HL-60/S4 treated with phorbol 12-myristate 13-acetate at 8.2 ng/mL for 4 days and 3 days (cell line): ENCODE data around the gene LIF.
"Not testable (repeated sequence)": the region's sequence is repeated elsewhere in the genome, so short reads cannot be mapped to it uniquely, and the experiment has no call there.

ENCODE experiments used
- in situ Hi-C: fragments of 300-500 bp; cut with MboI; formaldehyde crosslinking; loops from 2 replicates; pipeline ENCODE4 v1.15.0; 2022; ENCODE audit warnings: low sequenced_read_pairs

Gene LIF

DNA sequence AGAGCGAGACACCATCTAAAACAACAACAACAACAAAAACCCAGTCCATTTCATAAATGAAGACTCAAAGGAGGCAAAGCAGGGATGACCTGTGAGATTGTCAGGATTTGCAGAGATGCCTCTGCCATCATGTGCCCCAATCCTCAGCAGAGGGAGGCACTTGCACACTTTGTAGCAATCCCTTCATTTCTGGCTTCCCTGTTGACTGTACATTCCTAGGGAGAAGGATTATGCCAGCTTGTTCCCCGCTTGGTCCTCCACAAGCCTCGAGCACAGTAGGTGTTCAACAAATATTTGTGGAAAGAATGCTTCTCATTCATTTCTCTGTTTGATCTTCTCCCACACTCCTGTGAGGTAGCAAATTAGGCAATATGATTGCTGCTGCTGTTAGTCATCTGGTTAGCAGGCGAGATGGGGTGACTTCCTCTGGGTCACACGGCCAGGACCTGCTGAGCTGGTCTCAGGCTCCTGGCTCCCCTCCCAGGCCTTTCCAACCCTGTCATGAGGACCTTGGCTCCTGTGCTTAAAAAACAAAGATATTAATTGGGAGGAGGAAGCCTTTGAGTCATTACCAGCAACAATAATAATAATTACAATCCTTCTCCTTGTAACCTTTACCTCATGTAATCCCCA lies 34.1 kb downstream of the LIF start:
- in situ Hi-C loops, result no loop called here

DNA sequence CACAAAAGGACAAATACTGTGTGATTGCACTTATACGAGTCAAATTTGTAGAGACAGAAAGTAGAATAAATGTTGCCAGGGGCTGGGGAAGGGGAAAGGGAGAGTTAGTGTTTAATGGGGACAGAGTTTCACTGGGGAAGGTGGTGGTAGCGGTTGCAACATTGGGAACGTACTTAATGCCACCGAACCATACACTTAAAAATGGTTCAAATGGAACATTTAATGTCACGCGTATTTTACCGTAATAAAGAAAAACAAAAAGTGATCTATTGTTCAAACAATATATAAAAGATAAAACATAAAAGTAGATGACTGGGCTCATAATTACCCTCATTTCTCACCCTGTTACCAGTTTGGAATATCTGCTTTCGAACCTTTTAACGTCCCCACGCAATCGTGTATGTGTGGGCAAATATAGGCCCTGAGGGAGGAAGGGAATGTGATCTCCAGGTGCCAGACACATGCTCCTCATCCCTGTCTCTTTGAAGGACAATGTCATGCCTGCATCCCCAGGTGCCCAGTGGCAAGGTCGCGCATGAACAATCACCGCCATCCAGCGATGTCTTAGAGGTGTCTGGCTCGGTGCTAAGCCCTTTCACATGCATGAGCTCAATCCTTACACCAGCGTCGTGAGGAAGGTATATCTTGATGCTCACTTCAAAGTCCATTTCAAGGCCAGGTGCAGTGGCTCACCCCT lies 35.3 kb downstream of the LIF start:
- in situ Hi-C loops, result no loop called here

DNA sequence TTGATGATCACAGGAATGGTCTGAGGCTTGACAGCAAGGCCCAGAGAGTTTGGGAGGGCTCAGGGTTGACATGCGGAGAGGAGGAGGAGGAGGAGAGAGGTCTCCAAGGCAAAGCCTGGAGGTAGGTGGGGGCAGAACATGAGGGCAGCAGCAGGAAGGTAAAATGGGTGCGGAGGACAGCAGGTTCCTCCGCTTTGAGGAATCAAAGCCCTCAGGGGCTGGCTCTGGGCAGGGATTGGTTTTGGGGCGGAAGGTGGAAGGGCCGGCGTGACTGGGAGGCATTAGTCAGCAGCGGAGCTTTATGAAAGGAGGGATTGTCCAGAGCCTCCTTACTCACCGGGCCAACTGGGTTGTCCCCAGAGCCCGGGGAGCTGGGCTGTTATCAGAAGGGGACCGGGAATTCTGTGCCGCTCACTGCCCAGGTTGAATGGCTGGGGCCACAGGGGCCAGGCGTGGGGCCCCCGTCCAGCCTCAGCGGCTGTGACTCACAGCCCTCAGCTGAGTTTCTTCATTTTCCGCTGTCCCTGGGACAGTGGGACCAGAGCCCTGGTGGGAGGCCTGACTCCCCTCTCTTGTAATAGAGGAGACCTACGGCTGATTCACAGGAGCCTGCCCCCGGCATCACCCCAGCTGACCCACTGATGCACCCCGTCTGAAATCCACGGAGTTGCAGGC lies 36.2 kb downstream of the LIF start:
- in situ Hi-C loops, result no loop called here

GRCh38 chr22:30209642-30210041 lies 36.9 kb downstream of the LIF start:
- in situ Hi-C loops, result no loop called here

DNA sequence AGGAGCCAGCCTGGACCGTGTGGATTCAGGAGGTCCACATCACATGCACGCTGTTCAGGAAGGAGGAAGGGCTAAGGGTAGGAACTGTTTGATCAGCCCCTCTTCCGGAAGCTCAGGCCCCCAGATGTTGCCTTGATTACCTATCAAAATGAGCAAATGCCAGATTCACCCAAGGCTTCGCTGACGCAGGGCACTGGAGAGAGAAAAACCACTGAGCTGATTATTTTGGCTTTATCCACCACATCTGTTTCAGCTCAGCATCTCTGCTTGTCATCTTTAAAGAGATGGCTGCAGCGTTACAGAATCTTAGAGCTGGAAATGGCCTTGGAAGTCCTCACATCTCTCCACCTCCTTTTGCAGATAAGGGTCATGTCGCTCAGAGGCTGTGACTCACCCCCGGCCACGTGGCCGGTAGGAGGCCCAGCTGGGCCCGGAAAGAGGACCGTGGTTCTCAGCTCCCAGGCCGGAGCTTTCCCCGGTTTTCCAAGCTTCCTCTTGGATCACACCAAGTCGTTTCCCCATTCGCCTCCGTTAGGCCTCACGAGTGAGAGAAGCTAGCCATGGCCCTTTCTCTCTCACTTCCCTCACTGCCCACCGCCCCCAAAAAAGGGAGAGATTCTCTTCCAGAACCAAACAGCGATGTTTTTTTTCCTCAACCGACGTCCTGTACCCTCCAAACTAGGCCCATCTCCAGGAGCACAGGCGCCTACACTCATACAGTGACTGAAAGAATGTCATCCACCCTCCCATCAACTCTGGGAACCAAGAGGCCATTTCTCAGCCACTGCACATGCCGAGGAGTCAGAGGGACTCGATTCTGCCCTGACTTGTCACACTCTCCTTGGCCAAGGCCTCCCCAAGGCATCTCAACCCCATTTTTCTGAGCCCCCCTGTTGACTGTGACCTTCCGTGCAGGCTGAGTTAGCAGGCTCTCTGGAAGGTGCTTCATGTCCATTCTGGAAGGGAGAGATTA lies 37.6 kb downstream of the LIF start:
- in situ Hi-C loops, result no loop called here

DNA sequence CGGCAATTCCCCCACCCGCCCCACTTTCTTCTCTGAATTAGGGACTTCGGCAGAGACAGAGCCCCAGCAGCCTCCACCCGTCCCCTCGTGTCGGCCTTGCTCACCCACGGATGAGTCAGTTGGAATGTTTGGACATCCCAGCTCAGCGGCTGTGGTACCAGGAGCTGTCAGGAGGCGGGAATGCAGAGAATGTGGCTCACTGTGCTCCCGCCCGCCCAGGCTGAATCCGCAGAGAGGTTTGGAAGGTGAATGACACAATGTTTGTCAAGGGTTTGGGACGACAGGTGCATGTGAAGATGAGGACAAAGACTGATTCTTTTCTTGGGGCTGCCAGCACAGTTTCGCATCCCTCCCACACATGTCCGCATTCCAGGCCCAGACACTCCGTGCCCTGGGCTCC lies 39.6 kb downstream of the LIF start:
- in situ Hi-C loops, result no loop called here

DNA sequence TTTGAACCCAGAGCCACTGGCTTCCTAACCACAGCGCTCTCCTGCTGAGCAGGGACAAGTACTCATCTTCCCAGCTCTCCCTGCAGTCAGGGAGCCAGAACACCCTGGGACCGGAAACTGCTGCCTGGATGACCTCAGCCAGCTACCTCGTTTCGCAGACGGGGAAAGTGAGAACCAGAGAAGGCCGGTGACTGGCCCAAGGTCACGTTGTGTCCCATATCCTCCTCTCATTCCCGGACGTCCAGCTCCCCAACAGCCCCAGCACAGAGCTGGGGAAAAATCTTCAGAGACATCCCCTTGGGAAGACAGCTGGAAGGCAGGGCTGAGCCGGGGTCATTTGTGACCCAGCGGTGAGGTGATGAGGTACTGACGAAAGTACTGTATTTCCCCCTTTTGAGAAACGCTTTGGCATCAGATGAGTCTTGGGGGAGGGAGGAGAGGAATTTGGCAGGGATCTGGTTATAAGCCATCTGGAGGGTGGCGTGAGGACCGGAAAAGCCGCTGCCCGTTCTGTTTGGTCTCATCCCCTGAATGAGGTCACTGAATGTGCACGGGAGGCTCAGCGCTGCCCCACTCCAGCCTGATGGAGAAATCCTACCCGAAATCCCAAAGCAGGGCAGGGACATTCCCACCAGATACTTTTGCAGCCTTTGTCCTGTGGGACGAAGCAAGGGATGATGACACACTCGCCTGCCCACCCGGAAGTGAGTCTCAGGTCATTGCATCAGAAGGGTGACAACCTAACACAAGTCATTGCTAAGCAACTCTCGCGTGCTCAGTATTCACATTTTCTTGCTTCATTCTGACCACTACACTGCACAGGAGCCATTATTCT lies 41.1 kb downstream of the LIF start:
- in situ Hi-C loops, result no loop called here

- in situ Hi-C loops, result no loop called here
Measured at GRCh38 chr22:30204742-30205111, 41.8 kb downstream of the LIF start.

DNA sequence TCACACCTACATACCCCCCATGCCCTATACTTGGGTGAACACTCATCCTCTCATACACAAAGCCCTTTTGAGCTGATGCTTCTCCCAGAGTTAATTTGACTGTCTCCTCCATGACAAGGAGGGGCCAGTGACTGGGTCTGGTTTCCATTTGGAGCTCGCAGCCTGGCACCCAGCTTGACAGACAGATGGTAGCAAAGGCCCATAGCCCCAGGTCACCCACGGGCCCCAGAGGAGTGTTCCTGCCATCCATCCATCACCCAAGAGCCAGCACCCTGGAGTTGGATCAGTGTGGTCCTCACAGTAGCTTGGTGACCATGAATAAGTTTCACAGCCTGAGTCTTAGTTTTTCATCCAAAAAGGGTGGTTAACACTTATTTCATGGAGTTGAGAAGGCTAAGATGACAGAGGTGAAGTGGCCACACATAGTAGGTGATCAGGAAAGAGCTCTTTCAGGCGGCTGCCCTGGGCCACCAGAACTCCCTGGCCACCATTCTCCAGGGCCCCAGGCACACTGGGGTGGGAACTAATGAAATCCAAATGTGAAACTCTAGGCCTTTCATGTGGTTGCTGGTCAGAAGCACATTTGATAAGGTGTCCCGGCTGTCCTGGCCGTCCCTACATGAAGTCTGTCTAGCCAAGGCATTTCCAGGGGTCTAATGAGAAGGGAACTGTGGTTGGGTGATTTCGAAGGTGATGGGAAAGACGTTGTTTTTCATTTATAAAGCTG lies 42.4 kb downstream of the LIF start:
- in situ Hi-C loops, result no loop called here

DNA sequence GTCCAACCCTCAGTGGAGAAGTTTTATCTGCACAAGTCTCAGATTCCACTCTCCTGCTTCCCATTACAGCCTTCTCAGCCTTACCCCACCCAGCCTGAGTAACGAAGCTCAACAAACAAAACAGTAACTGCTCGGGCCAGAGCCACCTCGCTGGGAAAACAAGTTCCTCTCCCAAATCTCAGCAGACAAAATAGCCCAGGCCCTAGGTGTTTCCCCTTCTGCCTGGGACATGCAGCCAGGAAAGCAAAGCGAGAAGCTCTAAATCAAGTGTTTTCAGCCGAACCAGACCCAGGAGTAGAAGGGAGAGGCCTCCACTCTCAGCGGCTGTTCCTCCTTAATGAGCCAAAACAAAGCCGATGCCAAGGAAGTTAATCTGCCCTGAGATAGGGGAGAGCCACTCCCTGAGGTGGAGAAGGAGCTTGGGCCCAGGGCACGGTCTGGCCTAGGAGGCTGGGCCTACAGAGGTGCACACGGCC lies 44.0 kb downstream of the LIF start:
- in situ Hi-C loops, result no loop called here

DNA sequence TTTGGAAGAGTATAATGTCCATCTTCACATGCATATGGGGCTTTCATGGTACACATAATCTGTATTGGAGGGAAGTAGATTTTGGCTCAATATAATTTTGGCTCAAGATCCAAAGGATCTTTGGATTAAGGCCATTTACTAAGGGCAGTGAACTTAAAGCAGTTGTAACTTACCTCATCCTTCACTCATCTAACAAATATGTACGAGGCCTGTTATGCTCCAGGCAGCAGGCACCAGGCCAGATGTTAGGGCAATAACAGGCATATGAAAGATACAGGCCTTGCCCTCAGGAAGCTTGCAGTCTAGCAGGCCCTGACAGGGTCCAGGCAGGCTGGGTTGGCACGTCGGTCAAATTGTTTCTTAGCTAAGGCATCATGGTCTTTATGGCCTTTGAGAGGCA lies 44.6 kb downstream of the LIF start:
- in situ Hi-C loops, result no loop called here

GRCh38 chr22:30200905-30201304 lies 45.7 kb downstream of the LIF start:
- in situ Hi-C loops, result not testable (repeated sequence)

- in situ Hi-C loops, result loop anchor here (10.0 kb wide), 1 partner anchor 66 kb away; the partner anchor contains the start of gene OSM
Measured at GRCh38 chr22:30198921-30199320, 47.6 kb downstream of the LIF start.

DNA sequence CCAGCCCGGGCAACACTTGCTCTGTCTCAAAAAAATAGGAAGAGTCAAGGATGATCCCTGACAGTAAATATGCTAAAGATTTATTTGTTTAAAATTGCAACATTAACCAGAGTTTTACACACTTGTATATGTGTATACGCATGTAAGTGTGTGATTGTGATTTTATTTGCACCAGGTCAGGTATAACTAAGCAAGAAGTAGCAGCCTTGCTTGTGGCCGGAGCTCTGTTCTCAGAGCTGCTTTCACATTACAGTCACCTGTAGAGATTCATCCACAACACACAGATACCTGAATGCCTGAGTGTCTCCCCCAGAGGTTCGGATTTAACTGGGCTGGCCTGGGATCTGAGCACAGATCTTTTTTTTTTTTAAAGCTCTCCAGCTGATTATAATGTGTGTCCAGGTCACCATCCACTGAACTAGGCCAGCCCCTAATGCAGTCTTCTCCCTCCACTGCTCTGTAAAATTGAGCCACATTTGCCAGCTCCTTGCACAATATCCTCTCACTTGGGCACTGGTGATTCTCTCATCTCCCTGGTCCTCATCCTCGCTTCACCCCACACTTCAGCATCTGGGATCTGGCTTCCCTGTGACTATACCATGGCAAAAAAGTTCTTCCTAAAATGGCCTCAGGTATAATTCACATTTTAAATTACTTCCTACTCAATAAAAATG lies 48.3 kb downstream of the LIF start:
- in situ Hi-C loops, result loop anchor here (10.0 kb wide), 1 partner anchor 67 kb away; the partner anchor contains the start of gene OSM

DNA sequence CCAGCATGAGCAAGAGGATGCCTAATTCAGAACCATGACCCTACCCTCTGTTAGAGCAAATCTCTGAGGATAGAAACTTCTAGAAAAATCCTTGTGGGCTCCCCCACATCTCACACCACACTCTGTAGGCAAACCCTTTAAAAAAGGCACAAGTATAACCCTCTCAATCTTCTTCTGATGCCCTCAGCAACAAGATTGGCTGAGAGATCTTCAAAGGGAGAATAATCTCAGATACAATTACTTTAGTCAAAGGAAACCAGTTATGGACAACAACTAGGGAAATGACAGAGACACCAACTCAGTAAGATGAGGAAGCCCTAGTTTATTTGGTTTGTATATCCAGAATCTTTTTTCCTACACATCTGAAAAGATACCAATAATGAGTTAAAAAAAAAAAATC lies 49.2 kb downstream of the LIF start:
- in situ Hi-C loops, result loop anchor here (10.0 kb wide), 1 partner anchor 67 kb away; the partner anchor contains the start of gene OSM

DNA sequence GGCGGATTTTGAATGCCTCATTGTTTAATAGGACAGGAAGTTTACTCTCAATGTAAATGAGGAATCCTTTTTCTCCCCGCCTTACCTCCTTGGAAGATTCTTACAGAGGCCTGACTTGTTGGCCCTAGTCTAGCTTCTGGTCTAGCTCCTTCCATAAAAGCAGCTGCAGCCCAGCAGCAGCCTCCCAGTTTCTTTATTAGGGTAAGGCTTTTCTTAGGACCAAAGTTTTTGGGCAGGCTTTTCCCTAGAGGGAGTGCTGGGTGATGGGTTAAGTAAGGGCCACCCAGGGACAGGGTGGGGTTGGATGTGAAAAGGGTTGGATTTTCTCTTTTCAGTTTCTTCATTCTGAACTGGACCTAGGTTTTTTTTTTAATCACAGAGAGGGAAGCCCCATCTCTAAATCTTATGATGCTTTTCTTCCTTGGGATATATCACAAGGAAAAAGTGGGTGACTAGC lies 49.7 kb downstream of the LIF start:
- in situ Hi-C loops, result loop anchor here (10.0 kb wide), 1 partner anchor 68 kb away; the partner anchor contains the start of gene OSM

DNA sequence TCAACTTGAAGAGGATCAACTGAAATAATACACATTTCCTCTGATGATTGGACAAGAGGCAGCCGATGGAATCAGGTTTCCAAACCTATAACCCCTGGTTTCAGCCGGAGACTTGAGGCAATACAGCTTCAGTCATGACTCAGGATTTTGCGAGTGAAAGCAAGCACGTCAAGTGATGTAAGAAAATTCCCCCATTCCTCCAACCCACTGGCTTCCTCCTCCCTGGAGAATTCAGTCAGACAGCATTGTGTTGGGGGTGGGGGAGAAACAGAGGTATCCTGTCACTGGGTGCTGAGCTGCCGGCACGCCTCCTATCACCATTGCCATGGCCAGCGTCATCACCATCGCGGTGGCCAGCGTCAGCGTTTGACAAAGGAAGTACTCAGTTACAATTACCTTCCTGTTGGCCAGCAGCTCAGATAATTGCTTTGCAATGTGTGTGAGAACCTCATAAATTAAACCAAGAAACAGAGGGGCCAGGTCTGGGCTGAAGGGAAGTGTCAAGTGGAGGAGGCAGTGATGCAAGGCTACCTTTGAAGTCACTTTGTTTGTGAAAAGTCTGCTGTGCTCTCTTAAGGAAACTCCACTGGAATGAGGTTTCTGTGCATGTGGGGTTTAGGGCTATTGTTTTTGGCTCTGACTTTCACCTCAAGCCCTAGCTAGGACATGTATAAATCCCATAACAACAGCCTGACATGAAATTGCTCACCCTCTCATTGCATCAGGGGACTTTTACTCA lies 50.2 kb downstream of the LIF start:
- in situ Hi-C loops, result loop anchor here (10.0 kb wide), 1 partner anchor 68 kb away; the partner anchor contains the start of gene OSM
